ENCODE results near the gene MAP1A. TPM values are rescaled to one million over a fixed set of nuclear protein-coding genes. Genes with fewer than 3 reads are reported as not detected.

MAP1A gene
- total and polyA plus RNA-seq, 2 of the 13 experiments (the other 11 are each of a cell fraction or from before 2014, with no cell fraction given), result 0.01 to 0.07 TPM

DNA sequence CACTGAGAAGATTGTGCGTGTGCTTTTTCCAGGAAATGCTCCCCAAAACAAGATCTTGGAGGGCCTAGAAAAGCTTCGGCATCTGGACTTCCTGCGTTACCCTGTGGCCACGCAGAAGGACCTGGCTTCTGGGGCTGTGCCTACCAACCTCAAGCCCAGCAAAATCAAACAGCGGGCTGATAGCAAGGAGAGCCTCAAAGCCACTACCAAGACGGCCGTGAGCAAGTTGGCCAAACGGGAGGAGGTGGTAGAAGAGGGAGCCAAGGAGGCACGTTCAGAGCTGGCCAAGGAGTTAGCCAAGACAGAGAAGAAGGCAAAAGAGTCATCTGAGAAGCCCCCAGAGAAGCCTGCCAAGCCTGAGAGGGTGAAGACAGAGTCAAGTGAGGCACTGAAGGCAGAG, 4.8 kb downstream of the MAP1A start:
- no peak overlapping the region for H2AFZ ChIP-seq (ENCODE audit: low read length)
- FAIRE-seq, result no peak
- H3K27me3 ChIP-seq (ENCODE audit: control insufficient read depth in 1 of 2, insufficient read depth in 2 of 2, low read length in 2 of 2), result peaks cover 8 to 68% of the 10 kb centered on the region in 2 experiments
- H3K4me2 ChIP-seq (ENCODE audit: low read depth, low read length), result no peak overlapping the region
- H3K9me3 ChIP-seq (ENCODE audit: low read length), result no peaks in the 10 kb centered on the region
- BruUV-seq (replicated peaks), result no TSS peak
- POLR2A ChIA-PET, result no interaction called here
- 21% methylated on average over 6 of the region's 9 CpGs for WGBS (ENCODE audit: low lambda C conversion rate)
- peaks cover 15% of the 10 kb centered on the region for H3K4me1 ChIP-seq (ENCODE audit: insufficient read depth, low read length)
- no peaks in the 10 kb centered on the region for H3K36me3 ChIP-seq (replicated peaks in 1 of 2; ENCODE audit: control insufficient read depth in 1 of 2, insufficient read depth in 2 of 2, low read length in 2 of 2)
- in situ Hi-C loops (cut with HindIII; ENCODE audit: extremely low pct_ligation_motif_present, low pct_unique_long_range_greater_than_20kb) (no loop called here), intact Hi-C loops (cut with micrococcal nuclease; ENCODE audit: unreplicated experiment) (no loop called here)
- no peak for DNase-seq (ENCODE audit: low spot score)
- no peak for TF ChIP-seq ZSCAN30 (CRISPR knock-in tag; IDR thresholded peaks at IDR 0.05)
- TF ChIP-seq, protein P1, sequence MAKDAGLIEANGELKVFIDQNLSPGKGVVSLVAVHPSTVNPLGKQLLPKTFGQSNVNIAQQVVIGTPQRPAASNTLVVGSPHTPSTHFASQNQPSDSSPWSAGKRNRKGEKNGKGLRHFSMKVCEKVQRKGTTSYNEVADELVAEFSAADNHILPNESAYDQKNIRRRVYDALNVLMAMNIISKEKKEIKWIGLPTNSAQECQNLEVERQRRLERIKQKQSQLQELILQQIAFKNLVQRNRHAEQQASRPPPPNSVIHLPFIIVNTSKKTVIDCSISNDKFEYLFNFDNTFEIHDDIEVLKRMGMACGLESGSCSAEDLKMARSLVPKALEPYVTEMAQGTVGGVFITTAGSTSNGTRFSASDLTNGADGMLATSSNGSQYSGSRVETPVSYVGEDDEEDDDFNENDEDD (CRISPR knock-in tag; IDR thresholded peaks at IDR 0.05; ENCODE audit: borderline replicate concordance), result no peak
- H3K4me3 ChIP-seq (replicated peaks in 1 of 3; ENCODE audit: insufficient read depth in 1 of 3, low read depth in 2 of 3, low read length in 3 of 3), result no peak overlapping the region
- no peaks in the 10 kb centered on the region for H3K79me2 ChIP-seq (ENCODE audit: insufficient read depth, low read length)
- H4K20me1 ChIP-seq (ENCODE audit: insufficient read depth, low read length), result no peaks in the 10 kb centered on the region
- no peak for ATAC-seq
- H3K27ac ChIP-seq (ENCODE audit: extremely low read length, insufficient read depth, low read length), result no peak overlapping the region
- CTCF ChIA-PET (ENCODE audit: low intra/inter-chr PET ratio, low total read pairs), result no interaction called here
- H3K9ac ChIP-seq (ENCODE audit: insufficient read depth, low read depth, low read length), result no peak overlapping the region

DNA sequence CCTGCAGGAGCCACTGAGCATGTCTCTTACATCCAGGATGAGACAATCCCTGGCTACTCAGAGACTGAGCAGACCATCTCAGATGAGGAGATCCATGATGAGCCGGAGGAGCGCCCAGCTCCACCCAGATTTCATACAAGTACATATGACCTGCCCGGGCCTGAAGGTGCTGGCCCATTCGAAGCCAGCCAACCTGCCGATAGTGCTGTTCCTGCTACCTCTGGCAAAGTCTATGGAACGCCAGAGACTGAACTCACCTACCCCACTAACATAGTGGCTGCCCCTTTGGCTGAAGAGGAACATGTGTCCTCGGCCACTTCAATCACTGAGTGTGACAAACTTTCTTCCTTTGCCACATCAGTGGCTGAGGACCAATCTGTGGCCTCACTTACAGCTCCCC, 6.2 kb downstream of the MAP1A start:
- CTCF ChIA-PET (ENCODE audit: low intra/inter-chr PET ratio, low total read pairs), result interaction anchor here (0.6 kb wide), 1 partner anchor 1194 kb away, joined by 3 read pairs; no protein-coding TSS in a partner anchor
- Histone ChIP-seq H3K4me3 (replicated peaks in 1 of 3; ENCODE audit: insufficient read depth in 1 of 3, low read depth in 2 of 3, low read length in 3 of 3) (no peak overlapping the region), H2AFZ (ENCODE audit: low read length) (no peak overlapping the region), H3K79me2 (ENCODE audit: insufficient read depth, low read length) (no peaks in the 10 kb centered on the region), H3K27me3 (ENCODE audit: control insufficient read depth in 1 of 2, insufficient read depth in 2 of 2, low read length in 2 of 2) (peaks cover 6 to 65% of the 10 kb centered on the region in 2 experiments; a peak in 4 of 5 replicates), H3K9ac (ENCODE audit: insufficient read depth, low read depth, low read length) (no peak overlapping the region), H4K20me1 (ENCODE audit: insufficient read depth, low read length) (no peaks in the 10 kb centered on the region), H3K36me3 (replicated peaks in 1 of 2; ENCODE audit: control insufficient read depth in 1 of 2, insufficient read depth in 2 of 2, low read length in 2 of 2) (no peaks in the 10 kb centered on the region), H3K9me3 (ENCODE audit: low read length) (no peaks in the 10 kb centered on the region), H3K4me2 (ENCODE audit: low read depth, low read length) (no peak overlapping the region), H3K4me1 (ENCODE audit: insufficient read depth, low read length) (0 out of 2 replicates have a peak, but pooled peaks cover 3% of the 10 kb centered on the region), H3K27ac (ENCODE audit: extremely low read length, insufficient read depth, low read length) (no peak overlapping the region)
- TF ChIP-seq, protein P2, sequence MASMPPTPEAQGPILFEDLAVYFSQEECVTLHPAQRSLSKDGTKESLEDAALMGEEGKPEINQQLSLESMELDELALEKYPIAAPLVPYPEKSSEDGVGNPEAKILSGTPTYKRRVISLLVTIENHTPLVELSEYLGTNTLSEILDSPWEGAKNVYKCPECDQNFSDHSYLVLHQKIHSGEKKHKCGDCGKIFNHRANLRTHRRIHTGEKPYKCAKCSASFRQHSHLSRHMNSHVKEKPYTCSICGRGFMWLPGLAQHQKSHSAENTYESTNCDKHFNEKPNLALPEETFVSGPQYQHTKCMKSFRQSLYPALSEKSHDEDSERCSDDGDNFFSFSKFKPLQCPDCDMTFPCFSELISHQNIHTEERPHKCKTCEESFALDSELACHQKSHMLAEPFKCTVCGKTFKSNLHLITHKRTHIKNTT (CRISPR knock-in tag; IDR thresholded peaks at IDR 0.05), result no peak
- TF ChIP-seq CCDC6 (CRISPR knock-in tag; IDR thresholded peaks at IDR 0.05), result no peak
- no peak for TF ChIP-seq ZNF225 (CRISPR knock-in tag; IDR thresholded peaks at IDR 0.05)
- no peak for TF ChIP-seq CREB1 (IDR thresholded peaks at IDR 0.05)
- no peak for TF ChIP-seq CREB1 (CRISPR knock-in tag; IDR thresholded peaks at IDR 0.05)
- no peak for TF ChIP-seq TAF15 (IDR thresholded peaks at IDR 0.05; ENCODE audit: low read depth, low read length, poor library complexity, severe bottlenecking)
- TF ChIP-seq, protein P3, sequence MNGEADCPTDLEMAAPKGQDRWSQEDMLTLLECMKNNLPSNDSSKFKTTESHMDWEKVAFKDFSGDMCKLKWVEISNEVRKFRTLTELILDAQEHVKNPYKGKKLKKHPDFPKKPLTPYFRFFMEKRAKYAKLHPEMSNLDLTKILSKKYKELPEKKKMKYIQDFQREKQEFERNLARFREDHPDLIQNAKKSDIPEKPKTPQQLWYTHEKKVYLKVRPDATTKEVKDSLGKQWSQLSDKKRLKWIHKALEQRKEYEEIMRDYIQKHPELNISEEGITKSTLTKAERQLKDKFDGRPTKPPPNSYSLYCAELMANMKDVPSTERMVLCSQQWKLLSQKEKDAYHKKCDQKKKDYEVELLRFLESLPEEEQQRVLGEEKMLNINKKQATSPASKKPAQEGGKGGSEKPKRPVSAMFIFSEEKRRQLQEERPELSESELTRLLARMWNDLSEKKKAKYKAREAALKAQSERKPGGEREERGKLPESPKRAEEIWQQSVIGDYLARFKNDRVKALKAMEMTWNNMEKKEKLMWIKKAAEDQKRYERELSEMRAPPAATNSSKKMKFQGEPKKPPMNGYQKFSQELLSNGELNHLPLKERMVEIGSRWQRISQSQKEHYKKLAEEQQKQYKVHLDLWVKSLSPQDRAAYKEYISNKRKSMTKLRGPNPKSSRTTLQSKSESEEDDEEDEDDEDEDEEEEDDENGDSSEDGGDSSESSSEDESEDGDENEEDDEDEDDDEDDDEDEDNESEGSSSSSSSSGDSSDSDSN (CRISPR knock-in tag; IDR thresholded peaks at IDR 0.05), result no peak
- TF ChIP-seq TBX2 (CRISPR knock-in tag; IDR thresholded peaks at IDR 0.05; ENCODE audit: borderline replicate concordance), result no peak
- no peak for TF ChIP-seq ZC3H13 (CRISPR knock-in tag; IDR thresholded peaks at IDR 0.05)
- TF ChIP-seq BORCS8-MEF2B (CRISPR knock-in tag; IDR thresholded peaks at IDR 0.05), result no peak
- TF ChIP-seq AHR (CRISPR knock-in tag; IDR thresholded peaks at IDR 0.05), result no peak
- TF ChIP-seq ZNF547 (CRISPR knock-in tag; IDR thresholded peaks at IDR 0.05), result no peak
- TF ChIP-seq ZNF234 (CRISPR knock-in tag; conservative IDR thresholded peaks at IDR 0.05), result no peak
- no peak for TF ChIP-seq KMT2A (CRISPR knock-in tag; IDR thresholded peaks at IDR 0.05)
- BruUV-seq (replicated peaks), result no TSS peak
- POLR2A ChIA-PET, result no interaction called here
- 0% methylated on average over 1 of the region's 7 CpGs for WGBS (ENCODE audit: low lambda C conversion rate)
- no peak for DNase-seq (ENCODE audit: low spot score)
- in situ Hi-C loops (cut with HindIII; ENCODE audit: extremely low pct_ligation_motif_present, low pct_unique_long_range_greater_than_20kb), result no loop called here
- no peak for ATAC-seq
- intact Hi-C loops (cut with micrococcal nuclease; ENCODE audit: unreplicated experiment), result no loop called here
- no peak for FAIRE-seq

Data from HepG2 (cell line).